ENCODE measurements around the gene RAB36. TPM values are rescaled to one million over a fixed set of nuclear protein-coding genes. Genes with fewer than 3 reads are reported as not detected.

RAB36 gene
- total RNA-seq, 1 donor from 2014 or later = 0.26 TPM

DNA sequence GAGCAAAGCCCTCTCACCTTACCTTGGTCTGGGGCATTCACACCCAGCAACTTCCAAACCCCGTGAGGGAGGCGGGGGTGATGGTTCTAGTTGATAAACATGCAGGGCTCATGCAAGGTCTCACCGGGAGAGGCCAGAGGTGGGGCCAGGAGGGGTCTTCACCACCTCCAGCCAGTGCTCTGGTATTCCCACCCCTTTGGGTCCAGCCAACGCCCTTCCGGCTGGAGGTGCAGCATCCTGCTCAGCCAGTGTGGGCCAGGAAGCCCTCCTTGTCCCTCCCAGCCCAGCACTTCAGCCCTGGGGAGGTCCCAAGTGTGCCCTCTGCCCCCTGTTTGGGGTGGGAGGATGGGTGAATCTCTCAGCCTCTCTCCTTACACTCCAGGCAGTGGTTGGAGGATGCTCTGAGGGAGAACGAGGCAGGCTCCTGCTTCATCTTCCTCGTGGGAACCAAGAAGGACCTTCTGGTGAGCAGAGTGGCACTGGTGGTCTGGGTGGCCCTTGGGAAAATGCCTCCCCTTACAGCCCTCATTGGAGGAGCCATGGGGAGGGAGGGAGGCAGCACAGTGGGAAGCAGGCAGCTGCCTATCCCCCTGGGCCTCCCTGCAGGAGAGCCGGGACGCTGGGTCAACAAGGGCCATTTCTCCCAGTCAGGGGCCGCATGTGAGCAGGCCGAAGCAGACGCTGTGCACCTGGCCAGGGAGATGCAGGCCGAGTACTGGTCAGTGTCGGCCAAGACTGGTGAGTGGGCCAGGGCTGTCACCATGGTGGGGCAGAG is 13.4 kb downstream of the RAB36 start:
- FAIRE-seq = no peak

DNA sequence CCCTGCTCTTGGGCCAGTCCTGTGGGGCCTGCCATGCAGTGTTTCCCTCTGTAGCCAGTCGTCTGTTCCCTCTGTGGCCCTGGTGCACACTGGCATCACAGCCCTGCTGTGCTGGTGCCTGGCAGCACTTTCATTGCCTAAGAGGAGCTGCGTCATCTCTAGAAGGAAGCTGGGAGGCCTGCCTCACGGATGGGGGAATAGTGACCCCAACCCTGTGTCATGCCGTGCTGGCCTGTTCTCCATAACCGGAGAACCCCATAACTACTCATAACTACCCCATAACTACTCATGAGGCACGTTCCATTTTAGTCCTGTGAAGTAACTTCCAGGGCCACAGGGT is 14.0 kb downstream of the RAB36 start:
- FAIRE-seq = no peak
- DNase-seq (ENCODE audit: low read depth) = no peak
- H3K36me3 ChIP-seq (ENCODE audit: control insufficient read depth, insufficient read depth, low read length) = no peaks in the 10 kb centered on the region
- no peak overlapping the region for H3K4me3 ChIP-seq (ENCODE audit: low read depth, low read length)
- TF ChIP-seq, protein P1, sequence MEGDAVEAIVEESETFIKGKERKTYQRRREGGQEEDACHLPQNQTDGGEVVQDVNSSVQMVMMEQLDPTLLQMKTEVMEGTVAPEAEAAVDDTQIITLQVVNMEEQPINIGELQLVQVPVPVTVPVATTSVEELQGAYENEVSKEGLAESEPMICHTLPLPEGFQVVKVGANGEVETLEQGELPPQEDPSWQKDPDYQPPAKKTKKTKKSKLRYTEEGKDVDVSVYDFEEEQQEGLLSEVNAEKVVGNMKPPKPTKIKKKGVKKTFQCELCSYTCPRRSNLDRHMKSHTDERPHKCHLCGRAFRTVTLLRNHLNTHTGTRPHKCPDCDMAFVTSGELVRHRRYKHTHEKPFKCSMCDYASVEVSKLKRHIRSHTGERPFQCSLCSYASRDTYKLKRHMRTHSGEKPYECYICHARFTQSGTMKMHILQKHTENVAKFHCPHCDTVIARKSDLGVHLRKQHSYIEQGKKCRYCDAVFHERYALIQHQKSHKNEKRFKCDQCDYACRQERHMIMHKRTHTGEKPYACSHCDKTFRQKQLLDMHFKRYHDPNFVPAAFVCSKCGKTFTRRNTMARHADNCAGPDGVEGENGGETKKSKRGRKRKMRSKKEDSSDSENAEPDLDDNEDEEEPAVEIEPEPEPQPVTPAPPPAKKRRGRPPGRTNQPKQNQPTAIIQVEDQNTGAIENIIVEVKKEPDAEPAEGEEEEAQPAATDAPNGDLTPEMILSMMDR (IDR thresholded peaks at IDR 0.05; ENCODE audit: insufficient read depth, low read length, severe bottlenecking) = no peak
- H3K27me3 ChIP-seq (ENCODE audit: control insufficient read depth, insufficient read depth, low read length) = no peaks in the 10 kb centered on the region

More for the DNA sequence above, 13.4 kb downstream of the RAB36 start:
- TF ChIP-seq, protein P1 (IDR thresholded peaks at IDR 0.05; ENCODE audit: insufficient read depth, low read length, severe bottlenecking) = no peak
- DNase-seq (ENCODE audit: low read depth) = no peak
- no peak overlapping the region for H3K4me3 ChIP-seq (ENCODE audit: low read depth, low read length)
- H3K27me3 ChIP-seq (ENCODE audit: control insufficient read depth, insufficient read depth, low read length) = no peaks in the 10 kb centered on the region
- no peaks in the 10 kb centered on the region for H3K36me3 ChIP-seq (ENCODE audit: control insufficient read depth, insufficient read depth, low read length)

DNA sequence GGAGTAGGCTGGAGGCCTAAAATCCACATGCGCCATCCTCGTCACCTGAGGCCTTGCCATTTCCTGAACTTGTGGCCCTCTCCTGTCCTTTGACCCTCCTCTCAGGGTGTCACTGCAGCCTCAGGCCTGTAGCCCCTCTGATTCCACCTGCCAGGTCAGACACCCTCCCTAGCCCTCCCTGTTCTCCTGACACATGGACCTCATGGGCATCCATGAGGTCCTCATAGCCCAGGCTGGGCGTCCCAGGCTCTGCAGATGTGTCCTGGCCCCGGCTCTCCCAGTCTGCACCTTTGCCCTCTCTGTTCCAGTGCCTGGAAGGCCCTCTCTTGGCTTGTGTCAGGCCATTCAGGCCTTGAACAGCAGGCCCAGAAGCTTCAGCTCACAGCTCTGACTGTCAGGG is 15.8 kb downstream of the RAB36 start:
- no peak overlapping the region for H3K4me3 ChIP-seq (ENCODE audit: low read depth, low read length)
- no peak for FAIRE-seq
- no peak for DNase-seq (ENCODE audit: low read depth)
- no peaks in the 10 kb centered on the region for H3K27me3 ChIP-seq (ENCODE audit: control insufficient read depth, insufficient read depth, low read length)
- no peaks in the 10 kb centered on the region for H3K36me3 ChIP-seq (ENCODE audit: control insufficient read depth, insufficient read depth, low read length)
- TF ChIP-seq, protein P1 (IDR thresholded peaks at IDR 0.05; ENCODE audit: insufficient read depth, low read length, severe bottlenecking) = no peak

DNA sequence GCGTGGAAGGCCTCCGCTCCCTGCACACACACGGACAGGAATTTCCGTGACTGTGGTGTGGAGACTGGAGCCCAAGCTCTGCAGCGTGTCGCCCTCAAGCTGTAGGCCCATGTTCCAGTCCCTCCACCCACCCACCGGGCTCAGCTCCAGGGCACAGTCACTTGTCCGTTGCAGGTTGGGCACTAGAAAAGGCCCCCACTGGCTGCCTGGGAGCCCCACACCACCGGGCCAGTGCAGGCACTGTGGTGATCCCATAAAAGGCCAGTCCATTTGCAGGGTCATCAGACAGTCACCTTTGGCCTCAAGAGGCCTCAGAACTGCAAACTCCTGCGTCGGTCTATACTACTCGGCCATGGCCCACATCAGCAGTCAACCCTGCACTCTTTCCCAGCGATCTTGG is 16.3 kb downstream of the RAB36 start:
- Histone ChIP-seq H3K27me3 (ENCODE audit: control insufficient read depth, insufficient read depth, low read length) (no peaks in the 10 kb centered on the region), H3K36me3 (ENCODE audit: control insufficient read depth, insufficient read depth, low read length) (no peaks in the 10 kb centered on the region), H3K4me3 (ENCODE audit: low read depth, low read length) (no peak overlapping the region)
- TF ChIP-seq, protein P1 (IDR thresholded peaks at IDR 0.05; ENCODE audit: insufficient read depth, low read length, severe bottlenecking) = no peak
- DNase-seq (ENCODE audit: low read depth) = no peak
- FAIRE-seq = no peak

DNA sequence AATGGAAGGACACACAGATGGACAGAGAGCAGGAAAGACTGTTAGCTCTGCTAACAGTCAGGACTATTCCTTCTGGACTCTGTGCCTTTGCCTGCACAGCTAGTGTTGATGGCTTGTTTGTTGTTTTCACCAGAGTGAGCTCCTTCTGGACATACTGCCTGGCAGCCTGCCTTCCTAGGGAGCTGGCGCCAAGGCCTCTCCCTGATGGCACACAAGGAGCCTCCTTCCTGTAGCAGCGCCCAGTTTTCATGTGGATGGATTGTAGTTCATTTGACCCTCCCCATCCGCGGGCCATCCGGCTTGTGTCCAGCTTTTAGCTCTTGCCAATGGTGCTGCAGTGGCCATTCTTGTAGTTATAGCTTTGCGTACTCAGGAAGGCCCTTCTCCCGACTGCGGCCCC is 18.4 kb downstream of the RAB36 start:
- Histone ChIP-seq H3K36me3 (ENCODE audit: control insufficient read depth, insufficient read depth, low read length) (no peaks in the 10 kb centered on the region), H3K27me3 (ENCODE audit: control insufficient read depth, insufficient read depth, low read length) (no peaks in the 10 kb centered on the region), H3K4me3 (ENCODE audit: low read depth, low read length) (no peak overlapping the region)
- DNase-seq (ENCODE audit: low read depth) (no peak), FAIRE-seq (no peak)
- TF ChIP-seq, protein P1 (IDR thresholded peaks at IDR 0.05; ENCODE audit: insufficient read depth, low read length, severe bottlenecking) = no peak

DNA sequence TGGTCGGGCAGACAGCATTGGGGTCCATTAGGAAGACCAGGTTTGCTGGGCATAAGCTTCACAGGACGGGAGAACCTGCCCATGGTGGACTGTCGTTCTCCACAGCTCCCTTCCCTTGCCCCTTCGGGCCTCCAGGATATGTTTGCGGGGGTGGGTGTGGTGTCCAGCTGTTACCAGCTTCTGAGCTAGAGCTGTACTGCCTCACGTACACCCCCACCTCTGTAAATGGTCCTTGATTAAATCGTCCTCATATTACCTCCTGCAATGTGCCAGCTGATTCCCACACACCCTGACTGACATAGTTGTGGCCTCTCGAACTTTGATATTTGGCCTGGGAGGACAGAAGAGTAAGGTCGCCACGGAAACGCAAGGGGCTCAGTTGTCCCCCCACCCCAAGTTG is 18.8 kb downstream of the RAB36 start:
- Histone ChIP-seq H3K27me3 (ENCODE audit: control insufficient read depth, insufficient read depth, low read length) (no peaks in the 10 kb centered on the region), H3K4me3 (ENCODE audit: low read depth, low read length) (no peak overlapping the region), H3K36me3 (ENCODE audit: control insufficient read depth, insufficient read depth, low read length) (no peaks in the 10 kb centered on the region)
- TF ChIP-seq, protein P1 (IDR thresholded peaks at IDR 0.05; ENCODE audit: insufficient read depth, low read length, severe bottlenecking) = no peak
- peak; percentile 72 for FAIRE-seq
- no peak for DNase-seq (ENCODE audit: low read depth)
